ENCODE data around the gene MAPRE2.

The MAPRE2 gene

GRCh38 chr18:35027206-35027605 is 14.0 kb upstream of the MAPRE2 start:
- Histone ChIP-seq H3K4me3 (IDR thresholded peaks at IDR 0.05; ENCODE audit: insufficient read depth, low read depth, low read length) (no peak overlapping the region), H2AFZ (ENCODE audit: low read depth) (no peak overlapping the region), H3K36me3 (ENCODE audit: insufficient read depth) (no peaks in the 10 kb centered on the region; the same call in 1 of the 2 replicates), H3K27ac (no peak overlapping the region), H4K20me1 (ENCODE audit: insufficient read depth) (no peaks in the 10 kb centered on the region), H3K27me3 (ENCODE audit: insufficient read depth, low read depth) (no peaks in the 10 kb centered on the region), H3K79me2 (ENCODE audit: insufficient read depth, low read depth) (no peaks in the 10 kb centered on the region), H3K4me2 (no peak overlapping the region), H3K9ac (no peak overlapping the region), H3K4me1 (ENCODE audit: low read depth, poor library complexity, severe bottlenecking) (peaks cover 18% of the 10 kb centered on the region)
- no peak for TF ChIP-seq CTCF (conservative IDR thresholded peaks at IDR 0.05; ENCODE audit: low read depth, low read length)

- H2AFZ ChIP-seq (ENCODE audit: low read depth): no peak overlapping the region
- no peak for TF ChIP-seq CTCF (conservative IDR thresholded peaks at IDR 0.05; ENCODE audit: low read depth, low read length)
- no peak overlapping the region for H3K27ac ChIP-seq
- H3K27me3 ChIP-seq (ENCODE audit: insufficient read depth, low read depth): no peaks in the 10 kb centered on the region
- H3K79me2 ChIP-seq (ENCODE audit: insufficient read depth, low read depth): no peaks in the 10 kb centered on the region
- no peak overlapping the region for H3K4me3 ChIP-seq (IDR thresholded peaks at IDR 0.05; ENCODE audit: insufficient read depth, low read depth, low read length)
- H3K4me2 ChIP-seq: no peak overlapping the region
- no peak overlapping the region for H3K9ac ChIP-seq
- H4K20me1 ChIP-seq (ENCODE audit: insufficient read depth): no peaks in the 10 kb centered on the region
- no peaks in the 10 kb centered on the region for H3K36me3 ChIP-seq (ENCODE audit: insufficient read depth)
- peaks cover 18% of the 10 kb centered on the region for H3K4me1 ChIP-seq (ENCODE audit: low read depth, poor library complexity, severe bottlenecking)
Measured at GRCh38 chr18:35028536-35028935, 12.7 kb upstream of the MAPRE2 start.

- peak overlapping the region; percentile 75 for H2AFZ ChIP-seq (ENCODE audit: low read depth)
- H4K20me1 ChIP-seq (ENCODE audit: insufficient read depth): no peaks in the 10 kb centered on the region
- H3K4me3 ChIP-seq (IDR thresholded peaks at IDR 0.05; ENCODE audit: insufficient read depth, low read depth, low read length): no peak overlapping the region
Measured at GRCh38 chr18:35029103-35029502, 12.1 kb upstream of the MAPRE2 start.

GRCh38 chr18:35029770-35030169 is 11.4 kb upstream of the MAPRE2 start:
- no peaks in the 10 kb centered on the region for H3K27me3 ChIP-seq (ENCODE audit: insufficient read depth, low read depth)
- H2AFZ ChIP-seq (ENCODE audit: low read depth): peak overlapping the region; percentile 75
- H3K36me3 ChIP-seq (ENCODE audit: insufficient read depth): no peaks in the 10 kb centered on the region
- H3K27ac ChIP-seq: peak overlapping the region; percentile 33
- peak; percentile 36; the same call in 1 of the 2 replicates for TF ChIP-seq CTCF (conservative IDR thresholded peaks at IDR 0.05; ENCODE audit: low read depth, low read length)
- H3K79me2 ChIP-seq (ENCODE audit: insufficient read depth, low read depth): no peaks in the 10 kb centered on the region
- H3K9ac ChIP-seq: peak overlapping the region; percentile 18; the same call in 1 of the 2 replicates
- peaks cover 18% of the 10 kb centered on the region for H3K4me1 ChIP-seq (ENCODE audit: low read depth, poor library complexity, severe bottlenecking)
- no peaks in the 10 kb centered on the region for H4K20me1 ChIP-seq (ENCODE audit: insufficient read depth)
- H3K4me2 ChIP-seq: peak overlapping the region; percentile 89
- H3K4me3 ChIP-seq (IDR thresholded peaks at IDR 0.05; ENCODE audit: insufficient read depth, low read depth, low read length): no peak overlapping the region

More at GRCh38 chr18:35029103-35029502, 12.1 kb upstream of the MAPRE2 start:
- Histone ChIP-seq H3K27ac (no peak overlapping the region), H3K27me3 (ENCODE audit: insufficient read depth, low read depth) (no peaks in the 10 kb centered on the region), H3K79me2 (ENCODE audit: insufficient read depth, low read depth) (no peaks in the 10 kb centered on the region), H3K4me2 (peak overlapping the region; percentile 89), H3K36me3 (ENCODE audit: insufficient read depth) (no peaks in the 10 kb centered on the region), H3K9ac (no peak overlapping the region), H3K4me1 (ENCODE audit: low read depth, poor library complexity, severe bottlenecking) (peaks cover 18% of the 10 kb centered on the region)
- TF ChIP-seq CTCF (conservative IDR thresholded peaks at IDR 0.05; ENCODE audit: low read depth, low read length): no peak
